Stimulated activated CD4-positive, alpha-beta T cell treated with anti-CD3 and anti-CD28 coated beads, Interleukin-12 subunit alpha, Interleukin-12 subunit beta, amount 100 ng/mL, for 48 hours (primary cell): ENCODE data around the gene ZNF728.
"Not testable (repeated sequence)": the region's sequence is repeated elsewhere in the genome, so short reads cannot be mapped to it uniquely, and the experiment has no call there.

Source experiments
- DNase-seq, 3 donors: peaks; one replicate each; pipeline ENCODE4 v3.0.0-alpha.2; 2020; ENCODE audit warnings: low read depth in 2 of 3, low spot score in 1 of 3

The ZNF728 gene

DNA sequence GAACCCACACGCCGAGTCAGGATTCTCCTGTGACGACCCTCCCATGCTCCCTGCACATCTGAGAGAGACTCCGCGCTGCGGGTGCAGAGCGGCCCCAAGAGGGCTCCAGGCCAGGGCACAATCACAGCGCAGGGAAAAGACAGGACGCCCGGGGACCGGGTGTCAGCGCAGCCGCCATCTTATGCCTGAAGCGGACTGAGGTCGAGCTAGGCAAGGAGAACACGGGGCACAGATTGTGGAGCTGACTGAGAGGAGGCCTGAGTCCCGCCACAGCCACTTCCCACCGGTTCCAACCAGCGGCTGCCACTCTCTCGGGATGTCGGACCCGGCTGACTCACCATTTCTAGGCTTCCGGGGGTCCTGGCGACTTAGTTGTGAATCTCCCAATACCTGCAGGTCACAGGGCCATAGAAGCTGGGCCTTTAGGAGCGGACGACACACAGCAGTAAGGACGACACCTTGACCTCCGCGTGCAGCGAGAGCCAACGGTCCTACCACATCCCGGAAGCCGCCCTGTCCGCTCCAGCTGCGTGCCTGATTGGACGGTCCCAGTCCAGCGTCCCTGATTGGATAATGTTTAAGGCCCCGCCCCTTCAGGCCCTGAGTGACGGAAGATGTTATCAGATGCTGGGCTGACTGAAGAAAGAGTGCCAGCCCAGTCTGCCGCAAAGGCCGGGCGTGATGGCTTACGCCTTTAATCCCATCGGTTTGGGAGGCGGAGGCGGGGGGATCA, at the start of gene ZNF728:
ZNF728 (minus strand) TSS at position 487 of the 733 bp plus-strand sequence; CDS start at position 341, 146 bp downstream.
- no peak for DNase-seq

DNA sequence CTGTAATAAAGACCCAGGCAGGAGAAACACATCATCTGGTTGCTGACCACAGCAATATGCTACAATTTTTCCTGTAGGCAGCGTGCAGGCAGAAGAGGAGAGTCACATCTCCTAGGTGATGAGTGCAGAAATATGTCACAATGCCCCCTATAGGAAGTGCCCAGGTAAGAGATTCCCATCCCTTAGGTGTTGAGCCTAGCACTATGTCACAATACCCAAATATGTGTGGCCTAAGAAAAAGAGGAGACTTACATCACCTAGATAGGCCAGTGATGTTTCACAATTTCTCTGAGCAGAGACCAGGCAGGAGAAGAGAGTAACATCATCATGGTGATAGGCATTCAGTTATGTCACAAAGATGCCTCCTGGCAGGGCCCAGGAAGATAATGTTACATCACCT, 49.4 kb upstream of the ZNF728 start:
- DNase-seq, result no peak

DNA sequence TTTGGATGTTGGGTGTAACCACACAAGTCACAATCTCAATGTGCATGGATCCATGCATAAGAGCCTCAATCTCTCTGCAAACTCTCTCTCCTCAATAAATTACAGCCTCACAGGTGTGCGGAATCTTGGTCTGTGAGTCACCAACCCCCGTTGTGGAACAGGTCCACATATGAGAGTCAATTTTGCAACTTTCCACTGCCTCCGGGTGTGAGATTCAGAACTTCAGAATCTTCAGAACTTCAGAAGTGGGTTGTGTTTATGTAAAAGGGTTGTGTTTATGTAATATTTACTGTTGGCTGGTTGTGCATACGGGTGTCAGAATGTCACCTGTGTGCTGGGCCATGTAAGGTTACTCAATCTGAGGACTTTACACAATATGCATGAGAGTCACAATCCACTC, 46.3 kb upstream of the ZNF728 start:
- no peak for DNase-seq

DNA sequence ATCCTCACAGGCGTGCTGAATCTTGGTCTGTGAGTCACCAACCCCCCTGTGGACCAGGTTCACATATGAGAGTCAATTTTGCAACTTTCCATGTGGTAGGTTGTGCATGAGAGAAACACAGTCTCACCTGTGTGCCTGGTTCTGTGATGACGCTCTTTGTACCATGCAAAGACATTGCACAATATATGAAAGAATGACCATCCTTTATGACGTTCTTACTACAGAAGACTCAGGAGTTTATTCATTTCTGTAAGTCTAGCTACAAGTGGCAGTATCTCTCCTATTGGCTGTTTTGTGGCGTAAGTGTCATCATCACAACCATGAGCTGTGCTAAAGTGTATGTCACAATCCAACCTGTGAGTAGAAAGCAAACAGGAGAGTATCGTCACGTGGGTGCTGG, 43.8 kb upstream of the ZNF728 start:
- no peak for DNase-seq

DNA sequence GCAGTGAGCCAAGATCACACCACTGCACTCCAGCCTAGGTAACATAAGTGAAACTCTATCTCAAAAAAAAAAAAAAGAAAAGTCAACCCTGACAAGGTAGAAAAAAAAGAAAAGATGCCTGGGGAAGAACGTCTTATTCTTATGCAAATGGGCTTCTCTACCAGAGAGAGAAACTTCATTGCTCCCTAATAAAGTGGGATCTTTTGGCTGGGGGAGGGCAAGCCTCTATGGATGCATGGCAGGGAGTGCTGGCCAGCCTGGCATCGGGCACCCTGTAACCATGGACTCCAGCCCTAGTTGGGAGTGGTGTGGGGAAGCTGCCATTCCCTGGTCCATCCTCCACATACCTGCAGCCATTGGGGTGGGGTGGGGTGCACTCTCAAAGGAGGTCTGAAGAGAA, 30.7 kb upstream of the ZNF728 start:
- DNase-seq, result no peak

DNA sequence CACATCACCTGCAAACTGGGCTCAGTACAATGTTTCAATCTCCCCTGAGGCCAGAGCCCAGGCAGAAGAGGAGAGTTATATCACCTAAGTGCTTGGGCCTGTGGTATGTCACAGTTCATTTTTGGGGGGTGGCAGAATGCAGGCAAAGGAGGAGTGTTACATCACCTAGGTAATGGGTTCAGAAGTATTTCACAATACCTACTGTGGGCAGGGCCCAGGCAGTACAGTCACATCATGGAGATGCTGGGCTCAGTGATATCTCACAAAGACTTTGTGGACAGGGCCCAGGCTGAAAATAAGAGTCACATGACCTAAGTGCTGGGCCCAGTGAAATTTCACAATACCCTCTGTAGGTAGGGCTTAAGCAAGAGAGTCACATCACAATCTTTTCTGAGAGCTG, 12.7 kb upstream of the ZNF728 start:
- no peak for DNase-seq

DNA sequence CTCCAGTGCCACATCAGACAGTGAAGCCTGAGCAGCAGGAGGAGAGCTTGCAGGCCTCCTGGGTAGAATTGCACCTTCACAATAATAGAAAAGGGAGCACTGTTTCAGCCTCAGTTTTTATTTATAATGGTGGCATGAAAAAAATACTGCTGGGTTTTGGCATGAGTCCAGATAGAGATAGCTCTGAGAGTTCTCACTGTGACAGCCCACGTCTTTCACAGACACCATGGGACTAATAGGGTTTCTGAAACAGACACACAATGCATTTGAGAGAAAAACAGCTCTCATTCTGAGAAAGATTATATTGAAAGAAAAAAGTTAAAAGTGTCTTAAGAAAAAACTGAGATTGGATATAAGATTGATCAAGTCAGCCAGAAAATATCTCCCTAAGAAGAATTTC, 8.0 kb downstream of the ZNF728 start:
- not testable (repeated sequence) for DNase-seq

DNA sequence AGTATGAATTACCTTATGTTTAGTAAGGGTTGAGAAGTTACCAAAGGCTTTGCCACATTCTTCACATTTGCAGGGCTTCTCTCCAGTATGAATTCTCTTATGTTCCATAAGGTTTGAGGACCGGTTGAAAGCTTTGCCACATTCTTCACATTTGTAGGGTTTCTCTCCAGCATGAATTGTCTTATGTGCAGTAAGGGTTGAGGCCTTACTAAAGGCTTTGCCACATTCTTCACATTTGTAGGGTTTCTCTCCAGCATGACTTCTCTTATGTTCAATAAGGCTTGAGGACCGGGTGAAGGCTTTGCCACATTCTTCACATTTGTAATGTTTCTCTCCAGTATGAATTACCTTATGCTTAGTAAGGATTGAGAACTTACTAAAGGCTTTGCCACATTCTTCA, 26.7 kb downstream of the ZNF728 start:
- no peak for DNase-seq

DNA sequence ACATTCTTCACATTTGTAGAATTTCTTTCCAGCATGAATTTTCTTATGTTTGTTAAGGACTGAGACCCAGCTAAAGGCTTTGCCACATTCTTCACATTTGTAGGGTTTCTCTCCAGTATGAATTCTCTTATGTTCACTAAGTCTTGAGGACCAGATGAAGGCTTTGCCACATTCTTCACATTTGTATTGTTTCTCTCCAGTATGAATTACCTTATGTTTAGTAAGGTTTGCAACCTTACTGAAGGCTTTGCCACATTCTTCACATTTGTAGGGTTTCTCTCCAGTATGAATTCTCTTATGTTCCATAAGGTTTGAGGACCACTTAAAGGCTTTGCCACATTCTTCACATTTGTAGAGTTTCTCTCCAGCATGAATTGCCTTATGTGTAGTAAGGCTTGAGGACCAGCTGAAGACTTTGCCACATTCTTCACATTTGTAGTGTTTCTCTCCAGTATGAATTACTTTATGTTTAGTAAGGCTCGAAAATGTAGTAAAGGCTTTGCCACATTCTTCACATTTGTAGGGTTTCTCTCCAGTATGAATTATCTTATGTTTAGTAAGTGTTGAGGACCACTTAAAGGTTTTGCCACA, 27.3 kb downstream of the ZNF728 start:
- DNase-seq, result not testable (repeated sequence)

DNA sequence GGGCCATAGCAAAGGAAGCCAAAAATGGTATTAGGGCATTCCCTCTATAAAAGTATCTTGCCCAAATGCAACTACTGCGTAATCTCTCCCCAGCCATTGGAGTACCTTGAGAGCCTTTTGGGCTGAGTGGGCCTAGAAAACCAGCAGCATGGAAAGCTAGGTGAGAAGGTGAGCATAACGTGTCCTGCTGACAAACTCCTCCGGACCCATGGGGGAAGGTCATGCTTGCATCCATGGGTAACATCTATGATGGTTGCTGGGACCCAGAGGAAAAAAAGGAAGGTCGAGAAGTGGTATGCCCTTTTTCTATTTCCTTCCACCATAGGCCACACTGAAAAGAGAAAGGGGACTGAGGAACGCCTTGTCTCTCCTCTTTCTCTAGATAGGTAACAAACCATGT, 57.4 kb downstream of the ZNF728 start:
- no peak for DNase-seq

DNA sequence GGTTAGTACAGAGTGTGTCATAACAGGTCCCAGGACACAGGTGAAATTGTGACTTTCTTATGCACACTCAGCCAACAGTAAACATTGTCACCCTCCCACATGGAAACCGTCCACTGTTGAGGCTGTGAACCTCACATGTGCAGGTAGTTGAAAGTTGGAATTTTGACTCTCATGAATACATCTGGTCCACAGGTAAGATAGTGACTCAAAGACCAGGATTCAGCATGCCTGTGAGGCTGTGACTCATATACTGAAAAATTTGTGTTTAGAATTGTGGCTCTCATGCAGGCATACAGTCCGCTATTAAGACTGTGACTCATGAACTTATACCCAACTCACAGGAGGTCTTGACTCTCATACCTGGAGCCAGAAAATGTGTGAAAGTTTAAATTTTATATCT, 67.8 kb downstream of the ZNF728 start:
- DNase-seq, result no peak

DNA sequence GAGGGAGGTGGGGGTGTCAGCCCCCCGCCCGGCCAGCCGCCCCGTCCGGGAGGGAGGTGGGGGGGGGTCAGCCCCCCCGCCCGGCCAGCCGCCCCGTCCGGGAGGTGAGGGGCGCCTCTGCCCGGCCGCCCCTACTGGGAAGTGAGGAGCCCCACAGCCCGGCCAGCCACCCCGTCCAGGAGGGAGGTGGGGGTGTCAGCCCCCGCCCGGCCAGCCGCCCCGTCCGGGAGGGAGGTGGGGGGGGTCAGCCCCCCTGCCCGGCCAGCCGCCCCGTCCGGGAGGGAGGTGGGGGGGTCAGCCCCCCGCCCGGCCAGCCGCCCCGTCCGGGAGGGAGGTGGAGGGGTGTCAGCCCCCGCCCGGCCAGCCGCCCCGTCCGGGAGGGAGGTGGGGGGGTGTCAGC, 75.4 kb downstream of the ZNF728 start:
- not testable (repeated sequence) for DNase-seq

DNA sequence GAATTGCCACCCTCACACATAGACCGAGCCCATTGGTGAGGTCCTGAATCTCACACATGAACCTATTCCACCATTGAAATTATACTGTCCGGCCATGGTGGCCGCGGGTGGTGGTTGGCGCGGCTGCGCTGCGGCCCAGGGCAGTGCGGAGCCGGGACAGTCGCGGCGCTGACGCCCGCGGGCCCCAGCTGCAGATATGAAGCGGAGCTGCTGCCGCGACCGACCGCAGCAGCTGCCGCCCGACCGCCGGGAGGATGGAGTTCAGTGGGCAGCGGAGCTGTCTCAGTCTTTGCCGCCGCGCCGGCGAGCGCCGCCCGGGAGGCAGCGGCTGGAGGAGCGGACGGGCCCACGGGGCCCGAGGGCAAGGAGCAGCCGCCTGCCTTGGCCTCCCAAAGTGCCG, 77.8 kb downstream of the ZNF728 start:
- not testable (repeated sequence) for DNase-seq
